Measurements from ENCODE around the gene LFNG. TPM values are rescaled to one million over a fixed set of nuclear protein-coding genes. Genes with fewer than 3 reads are reported as not detected.

LFNG gene
- total RNA-seq, 1 donor from 2014 or later = 19.0 TPM

DNA sequence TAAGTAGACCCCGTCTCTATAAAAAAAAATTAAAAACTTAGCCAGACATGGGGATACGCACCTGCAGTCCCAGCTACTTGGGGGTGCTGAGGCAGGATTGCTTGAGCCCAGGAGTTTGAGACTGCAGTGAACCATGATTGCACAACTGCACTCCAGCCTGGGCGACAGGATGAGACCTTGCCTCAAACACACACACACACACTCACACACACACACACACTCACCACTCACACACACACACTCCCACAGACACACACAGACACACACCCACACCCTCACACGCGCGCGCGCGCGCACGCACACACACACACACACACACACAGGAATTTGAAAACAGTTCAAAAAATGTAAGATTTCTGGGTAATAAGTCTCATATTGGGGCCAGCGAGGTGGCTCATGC, 34.7 kb upstream of the LFNG start:
- Mint-ChIP-seq H3K4me1 (peaks cover 3% of the 10 kb centered on the region), H3K36me3 (no peaks in the 10 kb centered on the region), H3K9me3 (no peaks in the 10 kb centered on the region), H3K27me3 (ENCODE audit: low read depth) (no peaks in the 10 kb centered on the region), H3K27ac (no peak overlapping the region), H3K4me3 (no peak overlapping the region)
- no peak for DNase-seq (ENCODE audit: low spot score in 2 of 2, unreplicated experiment in 2 of 2)
- TF ChIP-seq, protein P1, sequence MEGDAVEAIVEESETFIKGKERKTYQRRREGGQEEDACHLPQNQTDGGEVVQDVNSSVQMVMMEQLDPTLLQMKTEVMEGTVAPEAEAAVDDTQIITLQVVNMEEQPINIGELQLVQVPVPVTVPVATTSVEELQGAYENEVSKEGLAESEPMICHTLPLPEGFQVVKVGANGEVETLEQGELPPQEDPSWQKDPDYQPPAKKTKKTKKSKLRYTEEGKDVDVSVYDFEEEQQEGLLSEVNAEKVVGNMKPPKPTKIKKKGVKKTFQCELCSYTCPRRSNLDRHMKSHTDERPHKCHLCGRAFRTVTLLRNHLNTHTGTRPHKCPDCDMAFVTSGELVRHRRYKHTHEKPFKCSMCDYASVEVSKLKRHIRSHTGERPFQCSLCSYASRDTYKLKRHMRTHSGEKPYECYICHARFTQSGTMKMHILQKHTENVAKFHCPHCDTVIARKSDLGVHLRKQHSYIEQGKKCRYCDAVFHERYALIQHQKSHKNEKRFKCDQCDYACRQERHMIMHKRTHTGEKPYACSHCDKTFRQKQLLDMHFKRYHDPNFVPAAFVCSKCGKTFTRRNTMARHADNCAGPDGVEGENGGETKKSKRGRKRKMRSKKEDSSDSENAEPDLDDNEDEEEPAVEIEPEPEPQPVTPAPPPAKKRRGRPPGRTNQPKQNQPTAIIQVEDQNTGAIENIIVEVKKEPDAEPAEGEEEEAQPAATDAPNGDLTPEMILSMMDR (IDR thresholded peaks at IDR 0.05; ENCODE audit: unreplicated experiment) = no peak

DNA sequence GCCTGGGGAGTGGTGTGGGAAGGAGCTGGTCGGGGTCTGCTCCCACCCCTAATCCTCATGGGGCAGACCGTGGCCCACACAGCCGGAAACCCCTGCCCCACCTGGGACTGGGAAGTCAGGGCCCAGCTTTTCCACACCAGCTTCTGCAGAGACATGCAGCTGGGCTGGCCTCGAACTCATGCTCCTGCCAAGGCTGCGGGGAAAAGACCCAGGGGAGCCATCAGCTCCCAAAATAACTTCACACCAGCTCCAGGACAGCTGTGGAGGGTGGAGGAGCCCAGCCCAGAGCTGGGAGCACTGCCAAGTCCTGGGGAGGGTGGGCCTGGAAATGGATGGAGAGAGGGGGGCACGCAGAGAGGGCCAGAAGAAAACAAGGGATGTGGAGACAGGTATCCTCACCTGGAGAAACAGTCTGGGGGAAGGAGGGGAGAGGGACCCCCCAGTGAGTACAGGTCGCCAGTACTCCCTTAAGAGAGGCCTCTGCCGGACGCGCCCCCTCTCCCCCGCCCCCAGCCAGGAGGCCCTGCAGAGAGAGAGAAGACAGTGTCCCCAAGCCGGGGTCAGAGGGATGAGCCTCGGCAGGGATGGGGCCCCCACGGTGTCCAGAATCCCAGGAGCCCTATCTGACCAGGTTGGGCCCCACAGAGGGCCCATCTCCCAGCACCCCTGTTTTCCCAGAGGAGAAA, 31.8 kb upstream of the LFNG start:
- no peaks in the 10 kb centered on the region for H3K9me3 Mint-ChIP-seq
- no peak overlapping the region for H3K27ac Mint-ChIP-seq
- TF ChIP-seq, protein P1 (IDR thresholded peaks at IDR 0.05; ENCODE audit: unreplicated experiment) = no peak
- H3K36me3 Mint-ChIP-seq = no peaks in the 10 kb centered on the region
- H3K4me3 Mint-ChIP-seq = no peak overlapping the region
- peaks cover 3% of the 10 kb centered on the region for H3K4me1 Mint-ChIP-seq
- no peaks in the 10 kb centered on the region for H3K27me3 Mint-ChIP-seq (ENCODE audit: low read depth)
- DNase-seq (ENCODE audit: low spot score in 2 of 2, unreplicated experiment in 2 of 2) = no peak

DNA sequence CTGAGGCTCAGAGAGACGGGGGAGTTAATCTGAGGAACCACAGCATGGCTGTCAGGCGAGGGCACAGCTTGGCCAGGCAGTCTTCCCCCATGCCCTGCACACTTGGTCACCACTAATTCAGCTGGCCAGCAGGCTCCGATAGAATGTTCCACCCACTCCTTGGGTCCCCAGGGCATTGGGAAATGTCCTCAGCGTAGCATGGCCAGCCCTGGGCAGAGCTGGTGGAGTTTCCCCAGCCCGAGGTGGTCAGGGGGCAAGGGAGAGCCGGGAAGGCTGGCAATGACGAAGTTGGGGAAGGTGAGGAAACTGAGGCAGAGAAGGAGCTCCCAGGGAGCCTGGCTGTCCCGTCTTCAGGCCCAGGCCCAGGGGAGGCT, 31.3 kb upstream of the LFNG start:
- Mint-ChIP-seq H3K27me3 (ENCODE audit: low read depth) (no peaks in the 10 kb centered on the region), H3K4me1 (peaks cover 3% of the 10 kb centered on the region), H3K4me3 (no peak overlapping the region), H3K9me3 (no peaks in the 10 kb centered on the region), H3K27ac (peak overlapping the region; percentile 54), H3K36me3 (no peaks in the 10 kb centered on the region)
- TF ChIP-seq, protein P1 (IDR thresholded peaks at IDR 0.05; ENCODE audit: unreplicated experiment) = no peak
- no peak for DNase-seq (ENCODE audit: low spot score in 2 of 2, unreplicated experiment in 2 of 2)

DNA sequence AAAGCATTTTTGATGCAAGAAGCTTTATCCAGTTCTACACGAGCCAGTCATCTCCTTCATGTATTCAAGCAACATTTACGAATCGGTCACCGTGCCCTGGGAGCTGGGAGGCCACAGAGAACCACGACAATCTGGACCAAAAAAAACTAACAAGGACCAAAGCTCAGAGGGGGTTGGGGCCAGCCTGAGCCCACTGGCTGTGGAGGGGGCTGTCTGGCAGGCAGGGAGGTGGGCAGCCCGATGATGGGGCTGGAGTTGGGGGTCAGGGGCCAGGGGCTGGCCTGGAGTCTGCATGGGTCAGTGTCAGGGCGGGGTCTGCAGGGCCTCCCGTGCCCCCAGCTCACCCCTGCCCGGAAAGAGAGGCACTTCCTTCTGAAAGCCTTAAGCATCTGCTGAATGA, 30.9 kb upstream of the LFNG start:
- H3K4me3 Mint-ChIP-seq = no peak overlapping the region

DNA sequence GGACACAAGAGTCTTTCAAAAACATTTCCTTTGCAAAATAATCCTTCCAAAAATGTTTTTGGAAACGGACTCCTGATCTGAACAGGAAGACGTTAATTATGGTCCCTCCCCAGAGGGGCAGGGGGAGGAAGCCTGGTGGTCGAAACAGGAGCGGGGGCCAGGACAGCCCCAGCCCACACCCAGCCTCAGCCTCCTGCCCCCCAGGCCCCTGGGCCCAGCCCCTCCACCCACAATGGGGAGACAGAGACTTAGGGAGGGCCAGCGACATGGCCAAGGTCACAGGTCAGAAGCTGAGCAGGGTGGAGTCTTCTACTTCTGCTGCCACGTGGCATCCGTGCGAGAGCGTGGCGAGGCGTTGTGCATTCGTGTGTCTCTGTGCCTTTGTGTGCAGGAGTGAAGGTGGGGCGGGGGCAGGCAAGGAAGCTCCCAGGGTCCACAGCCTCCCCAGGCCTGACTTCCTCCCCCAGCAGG, 29.4 kb upstream of the LFNG start:
- Mint-ChIP-seq H3K27me3 (ENCODE audit: low read depth) (peaks cover 2% of the 10 kb centered on the region), H3K4me3 (no peak overlapping the region), H3K27ac (no peak overlapping the region), H3K9me3 (no peaks in the 10 kb centered on the region), H3K4me1 (peaks cover 11% of the 10 kb centered on the region), H3K36me3 (no peaks in the 10 kb centered on the region)
- TF ChIP-seq, protein P1 (IDR thresholded peaks at IDR 0.05; ENCODE audit: unreplicated experiment) = no peak
- DNase-seq (ENCODE audit: low spot score in 2 of 2, unreplicated experiment in 2 of 2) = no peak

More for the DNA sequence above, 30.9 kb upstream of the LFNG start:
- Mint-ChIP-seq H3K4me1 (peaks cover 6% of the 10 kb centered on the region), H3K9me3 (no peaks in the 10 kb centered on the region), H3K36me3 (no peaks in the 10 kb centered on the region), H3K27ac (no peak overlapping the region), H3K27me3 (ENCODE audit: low read depth) (no peaks in the 10 kb centered on the region)
- TF ChIP-seq, protein P1 (IDR thresholded peaks at IDR 0.05; ENCODE audit: unreplicated experiment) = no peak
- no peak for DNase-seq (ENCODE audit: low spot score in 2 of 2, unreplicated experiment in 2 of 2)

All from mesothelial cell of epicardium (in vitro differentiated cells).